IMR-90 (cell line): ENCODE measurements around the gene ERC2. TPM values are rescaled to one million over a fixed set of nuclear protein-coding genes. Genes with fewer than 3 reads are reported as not detected.
A peak's percentile ranks its signal among the peaks of the same experiment; 100 is the strongest.

Experiments
- ATAC-seq: fragments of 200-7000 bp; cut with Tn5 transposase; 2 replicates; pipeline ENCODE4 v1.9.1; 2020; ENCODE audit warnings: low read depth, mild to moderate bottlenecking, moderate library complexity
- BruUV-seq: library from RNA; stranded (reverse); fragments of 400-500 nt; replicated peaks from 2 replicates; lab custom pipeline; 2021; lab: Mats Ljungman, UMichigan
- CTCF ChIA-PET: fragments of 300-600 bp; formaldehyde crosslinking; extraction: SDS; loops from one replicate; lab custom pipeline; 2021; ENCODE audit warnings: antibody characterized with exemption; lab: Yijun Ruan, JAX
- POLR2A ChIA-PET: fragments of 300-600 bp; sonication (Branson Sonifier 250); formaldehyde crosslinking; loops from one replicate; lab custom pipeline; 2022; ENCODE audit warnings: antibody characterized with exemption; ENCODE audit not compliant: unreplicated experiment; lab: Charles Lee
- DNase-seq: peaks from one replicate; pipeline ENCODE4 v3.0.0; 2013
- H2AFZ ChIP-seq: replicated peaks from 2 replicates; pipeline ENCODE3; 2013; ENCODE audit warnings: low read length, mild to moderate bottlenecking; ENCODE audit not compliant: poor library complexity
- H2AK5ac ChIP-seq: 2 replicates; pipeline ENCODE4 v1.6.1; 2013; ENCODE audit warnings: low read depth, low read length, inconsistent platforms
- H2AK9ac ChIP-seq: replicated peaks from 2 replicates; pipeline ENCODE3; 2013; ENCODE audit warnings: mild to moderate bottlenecking, low read depth, low read length, moderate library complexity; ENCODE audit not compliant: poor library complexity
- H2BK120ac ChIP-seq: 2 replicates; pipeline ENCODE4 v1.6.1; 2013; ENCODE audit warnings: low read depth, low read length, inconsistent platforms
- H2BK15ac ChIP-seq: 3 replicates; pipeline ENCODE4 v1.6.1; 2013; ENCODE audit warnings: low read depth, low read length, inconsistent platforms
- H2BK20ac ChIP-seq: 2 replicates; pipeline ENCODE4 v1.6.1; 2013; ENCODE audit warnings: low read depth, mild to moderate bottlenecking, inconsistent platforms, low read length, moderate library complexity
- H2BK5ac ChIP-seq: 2 replicates; pipeline ENCODE4 v1.6.1; 2013; ENCODE audit warnings: mild to moderate bottlenecking, low read depth, low read length, inconsistent platforms; ENCODE audit not compliant: poor library complexity, severe bottlenecking
- H3K14ac ChIP-seq: replicated peaks from 2 replicates; pipeline ENCODE4 v1.6.1; 2013; ENCODE audit warnings: low read depth, low read length, inconsistent platforms
- H3K18ac ChIP-seq: 2 replicates; pipeline ENCODE4 v1.6.1; 2013; ENCODE audit warnings: low read depth, low read length, control low read depth
- H3K23ac ChIP-seq: 2 replicates; pipeline ENCODE4 v1.6.1; 2013; ENCODE audit warnings: low read depth, low read length, inconsistent platforms
- H3K27ac ChIP-seq: 2 replicates; pipeline ENCODE4 v1.5.1; 2013; ENCODE audit warnings: mild to moderate bottlenecking, control low read depth, low read length; ENCODE audit not compliant: insufficient read depth
- H3K27me3 ChIP-seq: 2 replicates; pipeline ENCODE4 v1.6.1; 2013; ENCODE audit warnings: low read length; ENCODE audit not compliant: control insufficient read depth, insufficient read depth
- H3K36me3 ChIP-seq: 2 replicates; pipeline ENCODE4 v1.6.1; 2013; ENCODE audit warnings: low read length, mixed read lengths; ENCODE audit not compliant: control insufficient read depth, insufficient read depth
- H3K4ac ChIP-seq: 2 replicates; pipeline ENCODE4 v1.6.1; 2013; ENCODE audit warnings: low read depth, low read length, inconsistent platforms
- H3K4me1 ChIP-seq: 2 replicates; pipeline ENCODE4 v1.6.1; 2013; ENCODE audit warnings: low read length, mixed read lengths; ENCODE audit not compliant: control insufficient read depth, insufficient read depth
- H3K4me2 ChIP-seq: 2 replicates; pipeline ENCODE4 v1.6.1; 2013; ENCODE audit warnings: low read depth, mild to moderate bottlenecking, control low read depth, low read length, moderate library complexity
- H3K4me3 ChIP-seq: 2 replicates; pipeline ENCODE4 v1.5.1; 2013; ENCODE audit warnings: low read depth, mild to moderate bottlenecking, control low read depth, low read length, moderate library complexity; ENCODE audit not compliant: insufficient read depth
- H3K56ac ChIP-seq: 2 replicates; pipeline ENCODE4 v1.6.1; 2013; ENCODE audit warnings: low read length, inconsistent platforms; ENCODE audit not compliant: insufficient read depth; ENCODE audit errors: extremely low read depth
- H3K79me1 ChIP-seq, 2 experiments: 2 replicates each; pipeline ENCODE4 v1.6.1; 2013; ENCODE audit warnings: low read length in 2 of 2, inconsistent platforms in 1 of 2, low read depth in 1 of 2
- H3K9ac ChIP-seq: 2 replicates; pipeline ENCODE4 v1.6.1; 2013; ENCODE audit warnings: low read depth, low read length, control low read depth
- H3K9me1 ChIP-seq: 2 replicates; pipeline ENCODE4 v1.6.1; 2013; ENCODE audit warnings: low read length, inconsistent platforms; ENCODE audit not compliant: insufficient read depth
- H3K9me3 ChIP-seq: 2 replicates; pipeline ENCODE4 v1.6.1; 2013; ENCODE audit warnings: low read length; ENCODE audit not compliant: control insufficient read depth, insufficient read depth
- H4K20me1 ChIP-seq: 2 replicates; pipeline ENCODE4 v1.6.1; 2013; ENCODE audit warnings: low read length, inconsistent platforms; ENCODE audit not compliant: insufficient read depth
- H4K5ac ChIP-seq: 2 replicates; pipeline ENCODE4 v1.6.1; 2013; ENCODE audit warnings: mild to moderate bottlenecking, low read depth, low read length, control low read depth
- H4K8ac ChIP-seq, 2 experiments: 2 replicates each; pipeline ENCODE4 v1.6.1; 2013; ENCODE audit warnings: low read depth in 2 of 2, low read length in 2 of 2, control low read depth in 1 of 2, inconsistent platforms in 1 of 2
- H4K91ac ChIP-seq: 2 replicates; pipeline ENCODE4 v1.6.1; 2013; ENCODE audit warnings: low read depth, low read length, inconsistent platforms; ENCODE audit not compliant: insufficient read depth
- BHLHE40 ChIP-seq: fragments of 150-350 bp; IDR thresholded peaks from 2 replicates; pipeline ENCODE4 v1.6.1; 2016; ENCODE audit warnings: mild to moderate bottlenecking, low read depth, low read length
- CEBPB ChIP-seq: IDR thresholded peaks from 2 replicates; pipeline ENCODE4 v1.6.1; 2012; ENCODE audit warnings: low read depth, low read length, improper control_type of control experiment
- CTCF ChIP-seq: conservative IDR thresholded peaks from 2 replicates; pipeline ENCODE4 v1.5.1; 2012; ENCODE audit warnings: mild to moderate bottlenecking, low read depth, low read length, improper control_type of control experiment
- WGBS, 2 experiments: methylation state at CpG; one replicate each; pipeline versions ENCODE4 v1.1.5 to v1.1.7; 2013; ENCODE audit warnings: missing lambda C conversion rate in 2 of 2; ENCODE audit not compliant: insufficient read length in 1 of 2; ENCODE audit errors: extremely low coverage in 2 of 2; 5-methylcytosine and 5-hydroxymethylcytosine counted together
- dilution Hi-C: fragments of 300-500 bp; cut with HindIII; formaldehyde crosslinking; loops from one replicate; pipeline ENCODE4 v1.14.3; 2018; ENCODE audit warnings: low sequenced_read_pairs; ENCODE audit not compliant: unreplicated experiment
- in situ Hi-C: fragments of 300-500 bp; cut with MboI; formaldehyde crosslinking; loops from 3 replicates; pipeline ENCODE4 v1.14.3; 2019; ENCODE audit warnings: low sequenced_read_pairs, inconsistent platforms, mixed read lengths
- intact Hi-C: fragments of 100-400 bp; cut with micrococcal nuclease; formaldehyde crosslinking; loops from 2 replicates; pipeline ENCODE4 v1.10.0; 2022
- polyA plus RNA-seq, 3 experiments: library from polyadenylated mRNA; depleted of rRNA; stranded (reverse); fragments of >200 nt; gene quantifications; 2 replicates each; pipeline ENCODE4 v1.2.3, GENCODE V29; 2012; ENCODE audit warnings: low replicate concordance in 1 of 3
- total RNA-seq: library from RNA; depleted of rRNA; stranded (reverse); fragments of >200 nt; gene quantifications from 2 replicates; pipeline ENCODE4 v1.2.3, GENCODE V29; 2012

The ERC2 gene
- total and polyA plus RNA-seq, 2 of the 4 experiments (the other 2 are of a cell fraction): 0.17 to 0.18 TPM

GRCh38 chr3:55682461-55682860 lies 785.8 kb downstream of the ERC2 start:
- CTCF ChIA-PET: no interaction called here
- WGBS, 2 experiments: no CpG with 5 or more reads among the region's 3 CpGs

More at GRCh38 chr3:55682461-55682860, 785.8 kb downstream of the ERC2 start:
- no peaks in the 10 kb centered on the region for H3K27me3 ChIP-seq
- no peak overlapping the region for H3K4me2 ChIP-seq
- H4K5ac ChIP-seq: no peak overlapping the region
- H3K9me3 ChIP-seq: no peaks in the 10 kb centered on the region
- H4K91ac ChIP-seq: no peak overlapping the region
- DNase-seq (no peak), ATAC-seq (no peak)
- no peak overlapping the region for H2AK5ac ChIP-seq
- no peak overlapping the region for H2BK120ac ChIP-seq
- no peak for TF ChIP-seq CEBPB
- no peak for TF ChIP-seq CTCF
- no peak for TF ChIP-seq BHLHE40
- dilution Hi-C loops: no loop called here
- H3K23ac ChIP-seq: no peak overlapping the region
- no peak overlapping the region for H3K14ac ChIP-seq
- H3K9ac ChIP-seq: no peak overlapping the region
- BruUV-seq: no TSS peak
- no peak overlapping the region for H3K56ac ChIP-seq
- no peak overlapping the region for H3K18ac ChIP-seq
- POLR2A ChIA-PET: no interaction called here
- H4K8ac ChIP-seq: no peak overlapping the region
- no peak overlapping the region for H3K27ac ChIP-seq
- intact Hi-C loops: no loop called here
- H2BK15ac ChIP-seq: no peak overlapping the region
- H2AFZ ChIP-seq: no peak overlapping the region
- H2AK9ac ChIP-seq: no peak overlapping the region
- no peak overlapping the region for H2BK5ac ChIP-seq
- H2BK20ac ChIP-seq: 0 out of 2 replicates have a peak overlapping the region, but pooled peaks have one; percentile 5
- H3K4me1 ChIP-seq: peaks cover 4% of the 10 kb centered on the region
- in situ Hi-C loops: no loop called here
- H4K20me1 ChIP-seq: no peaks in the 10 kb centered on the region
- H3K4me3 ChIP-seq: no peak overlapping the region
- H3K4ac ChIP-seq: no peak overlapping the region
- no peaks in the 10 kb centered on the region for H3K36me3 ChIP-seq
- peaks cover 11% of the 10 kb centered on the region for H3K9me1 ChIP-seq
- no peaks in the 10 kb centered on the region for H3K79me1 ChIP-seq
